ENCODE results near the gene ETFDH.

- TF ChIP-seq GATA3 (IDR thresholded peaks at IDR 0.05; ENCODE audit: low read depth, low read length) (no peak), GATA2 (IDR thresholded peaks at IDR 0.05; ENCODE audit: low read depth, low read length) (no peak)
These were observed 84.5 kb downstream of the ETFDH start for GRCh38 chr4:158756588-158756987.

Data from SH-SY5Y (cell line).